GM18858 (cell line): ENCODE data around the gene TM9SF2.
"Not testable (repeated sequence)": the region's sequence is repeated elsewhere in the genome, so short reads cannot be mapped to it uniquely, and the experiment has no call there.

ENCODE experiments used
- ATAC-seq: cut with Tn5 transposase; IDR thresholded peaks from one replicate; pipeline ENCODE4 v1.9.1; 2021; ENCODE audit not compliant: unreplicated experiment

The TM9SF2 gene

GRCh38 chr13:99528547-99528946 is 27.3 kb downstream of the TM9SF2 start:
- ATAC-seq = peak; percentile 62

GRCh38 chr13:99536023-99536422 is 34.8 kb downstream of the TM9SF2 start:
- ATAC-seq = no peak

- ATAC-seq = no peak
These were observed 39.3 kb downstream of the TM9SF2 start for GRCh38 chr13:99540530-99540929.

- peak; percentile 98 for ATAC-seq
These were observed 41.6 kb downstream of the TM9SF2 start for GRCh38 chr13:99542788-99543406.

GRCh38 chr13:99545361-99545760 is 44.1 kb downstream of the TM9SF2 start:
- ATAC-seq = no peak

- ATAC-seq = no peak
These were observed 44.7 kb downstream of the TM9SF2 start for GRCh38 chr13:99545979-99546378.

GRCh38 chr13:99546878-99547277 is 45.6 kb downstream of the TM9SF2 start:
- no peak for ATAC-seq

GRCh38 chr13:99548448-99548847 is 47.2 kb downstream of the TM9SF2 start:
- ATAC-seq = peak; percentile 65

GRCh38 chr13:99553033-99553432 is 51.8 kb downstream of the TM9SF2 start:
- no peak for ATAC-seq

GRCh38 chr13:99555149-99555548 is 53.9 kb downstream of the TM9SF2 start:
- ATAC-seq = no peak

- ATAC-seq = no peak
These were observed 55.7 kb downstream of the TM9SF2 start for GRCh38 chr13:99556867-99557443.

- ATAC-seq = no peak
These were observed 57.4 kb downstream of the TM9SF2 start for GRCh38 chr13:99558570-99559180.

- no peak for ATAC-seq
These were observed 58.3 kb downstream of the TM9SF2 start for GRCh38 chr13:99559560-99559959.

GRCh38 chr13:99563404-99563803 is 62.1 kb downstream of the TM9SF2 start:
- ATAC-seq = no peak

- no peak for ATAC-seq
These were observed 63.1 kb downstream of the TM9SF2 start for GRCh38 chr13:99564386-99564785.

GRCh38 chr13:99565478-99566124 is 64.3 kb downstream of the TM9SF2 start:
- no peak for ATAC-seq

GRCh38 chr13:99566125-99567083 is 65.1 kb downstream of the TM9SF2 start:
- no peak for ATAC-seq

GRCh38 chr13:99568901-99569300 is 67.6 kb downstream of the TM9SF2 start:
- not testable (repeated sequence) for ATAC-seq

- ATAC-seq = no peak
These were observed 70.9 kb downstream of the TM9SF2 start for GRCh38 chr13:99572131-99572530.

GRCh38 chr13:99572921-99573320 is 71.6 kb downstream of the TM9SF2 start:
- ATAC-seq = no peak
